Breast epithelium (tissue), 3 donors: ENCODE measurements around the gene KRT15.

ENCODE experiments used
- POLR2A ChIP-seq: fragments of 450-650 bp; IDR thresholded peaks from one replicate; pipeline ENCODE4 v1.6.1; 2016; ENCODE audit warnings: antibody characterized with exemption, mild to moderate bottlenecking, moderate library complexity
- TF ChIP-seq, protein P1 (sequence below), 3 donors: fragments of 450-650 bp; IDR thresholded peaks; one replicate each; pipeline ENCODE4 v1.5.1; 2016 to 2017; ENCODE audit warnings: antibody characterized with exemption in 3 of 3, mild to moderate bottlenecking in 3 of 3, moderate library complexity in 3 of 3

DNA sequence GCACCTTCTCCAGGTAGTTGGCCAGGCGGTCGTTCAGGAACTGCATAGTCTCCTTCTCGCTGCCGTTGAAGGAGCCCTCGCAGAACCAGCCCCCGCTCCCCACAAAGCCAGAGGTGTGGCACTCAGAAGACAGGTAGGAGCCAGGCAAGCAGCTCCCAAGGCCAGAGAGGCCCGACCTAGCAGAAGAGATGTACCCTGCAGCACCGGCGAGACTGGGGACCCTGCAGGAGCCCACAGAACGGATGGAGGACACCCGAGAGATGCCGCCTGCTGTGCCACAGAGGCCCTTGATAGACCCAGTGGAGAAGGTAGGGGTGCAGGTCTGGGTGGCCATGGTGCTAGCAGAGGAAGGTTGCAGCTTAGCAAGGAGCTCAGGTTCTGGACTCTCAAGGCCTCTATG, 29.2 kb downstream of the KRT15 start, which contains the start of gene KRT36:
- TF ChIP-seq, protein P1, sequence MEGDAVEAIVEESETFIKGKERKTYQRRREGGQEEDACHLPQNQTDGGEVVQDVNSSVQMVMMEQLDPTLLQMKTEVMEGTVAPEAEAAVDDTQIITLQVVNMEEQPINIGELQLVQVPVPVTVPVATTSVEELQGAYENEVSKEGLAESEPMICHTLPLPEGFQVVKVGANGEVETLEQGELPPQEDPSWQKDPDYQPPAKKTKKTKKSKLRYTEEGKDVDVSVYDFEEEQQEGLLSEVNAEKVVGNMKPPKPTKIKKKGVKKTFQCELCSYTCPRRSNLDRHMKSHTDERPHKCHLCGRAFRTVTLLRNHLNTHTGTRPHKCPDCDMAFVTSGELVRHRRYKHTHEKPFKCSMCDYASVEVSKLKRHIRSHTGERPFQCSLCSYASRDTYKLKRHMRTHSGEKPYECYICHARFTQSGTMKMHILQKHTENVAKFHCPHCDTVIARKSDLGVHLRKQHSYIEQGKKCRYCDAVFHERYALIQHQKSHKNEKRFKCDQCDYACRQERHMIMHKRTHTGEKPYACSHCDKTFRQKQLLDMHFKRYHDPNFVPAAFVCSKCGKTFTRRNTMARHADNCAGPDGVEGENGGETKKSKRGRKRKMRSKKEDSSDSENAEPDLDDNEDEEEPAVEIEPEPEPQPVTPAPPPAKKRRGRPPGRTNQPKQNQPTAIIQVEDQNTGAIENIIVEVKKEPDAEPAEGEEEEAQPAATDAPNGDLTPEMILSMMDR (IDR thresholded peaks at IDR 0.05): no peak
- no peak for TF ChIP-seq POLR2A
